SK-N-SH (cell line): ENCODE measurements around the gene SOS2. TPM values are rescaled to one million over a fixed set of nuclear protein-coding genes. Genes with fewer than 3 reads are reported as not detected.
"Not testable (repeated sequence)": the region's sequence is repeated elsewhere in the genome, so short reads cannot be mapped to it uniquely, and the experiment has no call there.

Source experiments
- CTCF ChIA-PET: fragments of 300-600, 350-600 bp; formaldehyde crosslinking; extraction: SDS; loops from one replicate; lab custom pipeline; 2021; lab: Yijun Ruan, JAX
- POLR2A ChIA-PET: fragments of 350-600 bp; sonication (Branson Sonifier 250); formaldehyde crosslinking; extraction: SDS; loops from one replicate; lab custom pipeline; 2020; ENCODE audit warnings: antibody characterized with exemption, inconsistent platforms; lab: Yijun Ruan, JAX
- DNase-seq: peaks from one replicate; pipeline ENCODE4 v3.0.0; 2012
- H2AFZ ChIP-seq: fragments of 200-600 bp; sonication (generic); 2 replicates; pipeline ENCODE4 v1.8.1; 2016; ENCODE audit warnings: antibody characterized with exemption, mild to moderate bottlenecking, low read depth
- H3F3A ChIP-seq: fragments of 200-600 bp; sonication (generic); replicated peaks from 2 replicates; pipeline ENCODE3; 2016; ENCODE audit warnings: antibody characterized with exemption, mild to moderate bottlenecking; ENCODE audit not compliant: insufficient read depth
- H3K27ac ChIP-seq, 2 experiments: fragments of 200-500 bp in 1 of 2; fragments of 200-600 bp in 1 of 2; sonication (Bioruptor generic) in 1 of 2; sonication (generic), shearing (Covaris generic) in 1 of 2; 2 replicates each; pipeline versions ENCODE4 v1.5.1 to v1.6.1; 2014 to 2016; ENCODE audit warnings: low read depth in 2 of 2, inconsistent platforms in 1 of 2, low read length in 1 of 2, mild to moderate bottlenecking in 1 of 2, mixed read lengths in 1 of 2
- H3K27me3 ChIP-seq: fragments of 200-600 bp; sonication (generic), shearing (Covaris generic); 2 replicates; pipeline ENCODE4 v1.6.1; 2016; ENCODE audit warnings: mixed run types; ENCODE audit not compliant: insufficient read depth
- H3K36me3 ChIP-seq, 2 experiments: fragments of 200-500 bp in 1 of 2; fragments of 200-600 bp in 1 of 2; sonication (Bioruptor generic) in 1 of 2; sonication (generic) in 1 of 2; replicated peaks in 1 of 2; 2 replicates each; pipeline versions ENCODE3 to v1.5.1; 2014 to 2016; ENCODE audit warnings: low read length in 1 of 2, mild to moderate bottlenecking in 1 of 2; ENCODE audit not compliant: insufficient read depth in 2 of 2, control insufficient read depth in 1 of 2
- H3K4me1 ChIP-seq, 2 experiments: fragments of 200-500 bp in 1 of 2; fragments of 200-600 bp in 1 of 2; sonication (Bioruptor generic) in 1 of 2; sonication (generic), shearing (Covaris generic) in 1 of 2; 2 replicates each; pipeline versions ENCODE4 v1.5.1 to v1.6.1; 2014 to 2016; ENCODE audit warnings: low read depth in 1 of 2, low read length in 1 of 2, mixed run types in 1 of 2; ENCODE audit not compliant: insufficient read depth in 2 of 2, control insufficient read depth in 1 of 2
- H3K4me2 ChIP-seq: fragments of 200-600 bp; sonication (generic), shearing (Covaris generic); 2 replicates; pipeline ENCODE4 v1.6.1; 2017; ENCODE audit warnings: mixed run types
- H3K4me3 ChIP-seq, 2 experiments: fragments of 200-500 bp in 1 of 2; fragments of 200-600 bp in 1 of 2; sonication (Bioruptor generic) in 1 of 2; sonication (generic), shearing (Covaris generic) in 1 of 2; 2 replicates each; pipeline versions ENCODE4 v1.5.1 to v1.8.1; 2014 to 2016; ENCODE audit warnings: low read depth in 2 of 2, inconsistent platforms in 1 of 2, low read length in 1 of 2, mild to moderate bottlenecking in 1 of 2, mixed read lengths in 1 of 2, moderate library complexity in 1 of 2
- H3K79me2 ChIP-seq: fragments of 200-600 bp; sonication (generic); 2 replicates; pipeline ENCODE4 v1.8.1; 2017; ENCODE audit warnings: mild to moderate bottlenecking; ENCODE audit not compliant: insufficient read depth
- H3K9ac ChIP-seq: fragments of 200-600 bp; sonication (generic); 2 replicates; pipeline ENCODE4 v1.6.1; 2017; ENCODE audit warnings: mixed run types
- H3K9me2 ChIP-seq: fragments of 200-600 bp; sonication (generic); 2 replicates; pipeline ENCODE4 v1.6.1; 2017; ENCODE audit warnings: mixed run types
- H3K9me3 ChIP-seq: fragments of 200-600 bp; sonication (generic); 2 replicates; pipeline ENCODE4 v1.6.1; 2017; ENCODE audit warnings: mixed run types, mild to moderate bottlenecking, moderate library complexity
- H4K20me1 ChIP-seq: fragments of 200-600 bp; sonication (generic); 2 replicates; pipeline ENCODE4 v1.6.1; 2017; ENCODE audit warnings: mild to moderate bottlenecking, mixed run types; ENCODE audit not compliant: insufficient read depth
- CHD2 ChIP-seq: fragments of 150-350 bp; IDR thresholded peaks from 2 replicates; pipeline ENCODE4 v1.6.1; 2018; ENCODE audit warnings: low read length; ENCODE audit not compliant: partially characterized antibody
- ELF1 ChIP-seq: IDR thresholded peaks from 2 replicates; pipeline ENCODE4 v1.4.0; 2012
- EZH2phosphoT487 ChIP-seq: fragments of 200-600 bp; sonication (generic); IDR thresholded peaks from 2 replicates; pipeline ENCODE4 v1.6.1; 2017; ENCODE audit warnings: low read depth, mixed run types, mild to moderate bottlenecking, antibody characterized with exemption, moderate library complexity, borderline replicate concordance
- FOXJ3 ChIP-seq: sonication (generic); formaldehyde crosslinking; IDR thresholded peaks from 2 replicates; pipeline ENCODE4 v1.5.1; 2020; ENCODE audit warnings: mild to moderate bottlenecking, missing genetic modification reagents
- GABPA ChIP-seq: IDR thresholded peaks from 2 replicates; pipeline ENCODE4 v1.4.0; 2012; ENCODE audit warnings: low read depth, mild to moderate bottlenecking
- IRF3 ChIP-seq: fragments of 150-350 bp; IDR thresholded peaks from 2 replicates; pipeline ENCODE4 v1.6.1; 2016; ENCODE audit warnings: mild to moderate bottlenecking, low read depth, low read length
- RXRA ChIP-seq: IDR thresholded peaks from 2 replicates; pipeline ENCODE4 v1.4.0; 2012; ENCODE audit warnings: low read depth, mild to moderate bottlenecking, borderline replicate concordance
- SIN3A ChIP-seq: IDR thresholded peaks from 2 replicates; pipeline ENCODE4 v1.6.1; 2012; ENCODE audit warnings: low read depth, mild to moderate bottlenecking, low read length, moderate library complexity, borderline replicate concordance
- TCF12 ChIP-seq: IDR thresholded peaks from 2 replicates; pipeline ENCODE4 v1.4.0; 2012
- ZBTB33 ChIP-seq: IDR thresholded peaks from 2 replicates; pipeline ENCODE4 v1.4.0; 2012; ENCODE audit warnings: low read depth, borderline replicate concordance
- WGBS: methylation state at CpG from one replicate; pipeline ENCODE4 v1.1.6; 2017; ENCODE audit warnings: low lambda C conversion rate; 5-methylcytosine and 5-hydroxymethylcytosine counted together
- polyA plus RNA-seq, 3 experiments: library from polyadenylated mRNA; depleted of rRNA; stranded (reverse); fragments of >200 nt; gene quantifications; 2 replicates each; pipeline ENCODE4 v1.2.3, GENCODE V29; 2012
- TF ChIP-seq, protein P1 (sequence below): IDR thresholded peaks from 2 replicates; pipeline ENCODE4 v1.4.0; 2012; ENCODE audit warnings: low read depth, borderline replicate concordance
- TF ChIP-seq, protein P2 (sequence below): IDR thresholded peaks from 2 replicates; pipeline ENCODE4; 2012

SOS2 gene
- polyA plus RNA-seq, 1 of the 3 experiments (the other 2 are of a cell fraction): 6.2 TPM

- POLR2A ChIA-PET: no interaction called here
- H4K20me1 ChIP-seq: no peaks in the 10 kb centered on the region
Measured at GRCh38 chr14:50171895-50172294, 59.5 kb downstream of the SOS2 start.

DNA sequence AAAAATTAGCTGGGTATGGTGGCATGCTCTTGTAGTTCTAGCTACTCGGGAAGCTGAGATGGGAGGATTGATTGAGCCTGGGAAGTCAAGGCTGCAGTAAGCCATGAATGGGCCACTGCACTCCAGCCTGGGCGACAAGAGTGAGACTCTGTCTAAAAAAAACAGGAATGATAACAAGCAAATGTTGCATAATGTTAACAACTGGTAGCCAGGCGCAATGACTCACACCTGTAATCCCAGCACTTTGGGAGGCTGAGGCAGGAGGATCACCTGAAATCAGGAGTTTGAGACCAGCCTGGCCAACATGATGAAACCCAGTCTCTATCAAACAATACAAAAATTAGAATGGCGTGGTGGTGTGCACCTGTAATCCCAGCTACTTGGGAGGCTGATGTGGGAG is 64.0 kb downstream of the SOS2 start:
- H3K27me3 ChIP-seq, H4K20me1 ChIP-seq, CTCF ChIA-PET, H3F3A ChIP-seq, H3K9me3 ChIP-seq, H2AFZ ChIP-seq, H3K27ac ChIP-seq, POLR2A ChIA-PET, H3K79me2 ChIP-seq, DNase-seq, H3K9me2 ChIP-seq, H3K9ac ChIP-seq, H3K4me2 ChIP-seq, H3K4me3 ChIP-seq, H3K4me1 ChIP-seq: not testable (repeated sequence)
- peaks cover 0 to 12% of the 10 kb centered on the region in 2 experiments for H3K36me3 ChIP-seq
- 97% methylated on average over 4 of the region's 4 CpGs for WGBS

More at GRCh38 chr14:50171895-50172294, 59.5 kb downstream of the SOS2 start:
- no peaks in the 10 kb centered on the region for H3K9me3 ChIP-seq
- TF ChIP-seq ELF1 (no peak), IRF3 (no peak), FOXJ3 (no peak), CHD2 (no peak)
- TF ChIP-seq, protein P1, sequence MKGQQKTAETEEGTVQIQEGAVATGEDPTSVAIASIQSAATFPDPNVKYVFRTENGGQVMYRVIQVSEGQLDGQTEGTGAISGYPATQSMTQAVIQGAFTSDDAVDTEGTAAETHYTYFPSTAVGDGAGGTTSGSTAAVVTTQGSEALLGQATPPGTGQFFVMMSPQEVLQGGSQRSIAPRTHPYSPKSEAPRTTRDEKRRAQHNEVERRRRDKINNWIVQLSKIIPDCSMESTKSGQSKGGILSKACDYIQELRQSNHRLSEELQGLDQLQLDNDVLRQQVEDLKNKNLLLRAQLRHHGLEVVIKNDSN: no peak
- TF ChIP-seq, all 33 proteins: peak for 0
- Histone ChIP-seq H3K27ac (no peak overlapping the region), H3K79me2 (no peaks in the 10 kb centered on the region), H3F3A (peaks cover 10% of the 10 kb centered on the region), H3K9ac (no peak overlapping the region), H3K4me2 (no peak overlapping the region), H2AFZ (no peak overlapping the region), H3K27me3 (no peaks in the 10 kb centered on the region), H3K4me3 (no peak overlapping the region), H3K4me1 (no peaks in the 10 kb centered on the region), H3K9me2 (no peaks in the 10 kb centered on the region), H3K36me3 (peaks cover 4 to 43% of the 10 kb centered on the region in 2 experiments)
- no peak for DNase-seq
- CTCF ChIA-PET: no interaction called here

GRCh38 chr14:50156111-50156510 is 75.3 kb downstream of the SOS2 start:
- H2AFZ ChIP-seq: no peak overlapping the region
- no peak overlapping the region for H3K9ac ChIP-seq
- no peaks in the 10 kb centered on the region for H3K79me2 ChIP-seq
- H3K4me2 ChIP-seq: no peak overlapping the region
- ChIA-PET CTCF (interaction anchor here (0.7 kb wide), 1 partner anchor 26 kb away, joined by 3 read pairs; no protein-coding TSS in a partner anchor), POLR2A (no interaction called here)
- no peaks in the 10 kb centered on the region for H4K20me1 ChIP-seq
- DNase-seq: no peak
- 85% methylated on average over 4 of the region's 4 CpGs for WGBS
- H3K4me1 ChIP-seq: no peaks in the 10 kb centered on the region
- no peaks in the 10 kb centered on the region for H3K27me3 ChIP-seq
- no peak overlapping the region for H3K4me3 ChIP-seq
- H3F3A ChIP-seq: peaks cover 3% of the 10 kb centered on the region
- H3K36me3 ChIP-seq: peaks cover 49 to 78% of the 10 kb centered on the region in 2 experiments
- no peaks in the 10 kb centered on the region for H3K9me3 ChIP-seq
- no peak overlapping the region for H3K27ac ChIP-seq
- H3K9me2 ChIP-seq: no peaks in the 10 kb centered on the region
- TF ChIP-seq GABPA (no peak), TCF12 (no peak), IRF3 (no peak), EZH2phosphoT487 (no peak), RXRA (no peak), SIN3A (no peak), ZBTB33 (no peak)
- TF ChIP-seq, protein P2, sequence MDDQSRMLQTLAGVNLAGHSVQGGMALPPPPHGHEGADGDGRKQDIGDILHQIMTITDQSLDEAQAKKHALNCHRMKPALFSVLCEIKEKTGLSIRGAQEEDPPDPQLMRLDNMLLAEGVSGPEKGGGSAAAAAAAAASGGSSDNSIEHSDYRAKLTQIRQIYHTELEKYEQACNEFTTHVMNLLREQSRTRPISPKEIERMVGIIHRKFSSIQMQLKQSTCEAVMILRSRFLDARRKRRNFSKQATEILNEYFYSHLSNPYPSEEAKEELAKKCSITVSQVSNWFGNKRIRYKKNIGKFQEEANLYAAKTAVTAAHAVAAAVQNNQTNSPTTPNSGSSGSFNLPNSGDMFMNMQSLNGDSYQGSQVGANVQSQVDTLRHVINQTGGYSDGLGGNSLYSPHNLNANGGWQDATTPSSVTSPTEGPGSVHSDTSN: no peak
- TF ChIP-seq, protein P1: no peak
